SH-SY5Y (cell line): Measurements from ENCODE around the gene ATP10B.

Experiments used
- GATA2 ChIP-seq: IDR thresholded peaks from 2 replicates; pipeline ENCODE4 v1.6.1; 2011; ENCODE audit warnings: mild to moderate bottlenecking, low read depth, low read length
- GATA3 ChIP-seq: IDR thresholded peaks from 2 replicates; pipeline ENCODE4 v1.6.1; 2011; ENCODE audit warnings: low read depth, mild to moderate bottlenecking, low read length, moderate library complexity

DNA sequence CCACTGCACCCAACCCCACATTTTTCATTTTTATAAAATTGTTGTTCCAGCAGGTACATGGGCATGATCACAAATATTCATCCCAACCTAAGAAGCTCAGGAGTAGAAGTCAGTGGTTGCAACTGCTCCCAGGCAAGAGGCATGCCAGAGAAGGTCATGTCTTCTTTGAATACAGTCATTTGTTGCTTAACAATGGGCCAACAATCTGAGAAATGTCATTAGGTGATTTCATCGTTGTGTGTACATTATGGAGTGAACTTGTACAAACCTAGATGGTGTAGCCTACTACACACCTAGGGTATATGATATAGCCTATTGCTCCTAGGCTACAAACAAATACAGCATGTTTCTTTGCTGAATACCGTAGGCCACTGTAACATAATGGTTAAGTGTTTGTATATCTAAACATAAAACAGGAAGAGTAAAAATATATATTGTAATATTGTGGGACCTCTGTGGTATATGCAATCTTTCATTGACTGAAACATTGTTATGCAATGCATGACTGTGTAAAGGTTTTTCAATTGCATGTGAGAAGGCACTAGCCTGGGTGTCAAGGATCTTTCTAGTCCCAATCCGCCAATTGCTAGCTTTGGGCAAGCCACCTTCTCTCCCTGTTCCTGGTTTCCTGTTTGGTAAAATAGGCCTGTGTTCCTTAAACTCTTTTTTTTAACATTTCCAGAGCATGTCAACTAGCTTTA, 27.6 kb downstream of the ATP10B start:
- TF ChIP-seq GATA2 (no peak), GATA3 (no peak)
